Adrenal gland (tissue), 5 donors: ENCODE measurements around the gene GALNT12.

Source experiments
- POLR2A ChIP-seq, 2 donors: fragments of 450-650 bp; IDR thresholded peaks; one replicate each; pipeline ENCODE4 v1.6.1; 2017; ENCODE audit warnings: antibody characterized with exemption in 2 of 2, mild to moderate bottlenecking in 2 of 2, moderate library complexity in 1 of 2
- TF ChIP-seq, protein P1 (sequence below), 6 experiments: fragments of 450-650 bp in 4 of 6; fragments of 200-600 bp in 2 of 6; sonication (generic) in 1 of 6; IDR thresholded peaks; 1 replicate in 5 of 6; 2 replicates in 1 of 6; pipeline versions ENCODE4 v1.5.1 to v1.8.0; 2016 to 2021; ENCODE audit warnings: antibody characterized with exemption in 6 of 6, mild to moderate bottlenecking in 2 of 6, moderate library complexity in 1 of 6
- donor health status: DM: no; HTN: no; CAD: no.

DNA sequence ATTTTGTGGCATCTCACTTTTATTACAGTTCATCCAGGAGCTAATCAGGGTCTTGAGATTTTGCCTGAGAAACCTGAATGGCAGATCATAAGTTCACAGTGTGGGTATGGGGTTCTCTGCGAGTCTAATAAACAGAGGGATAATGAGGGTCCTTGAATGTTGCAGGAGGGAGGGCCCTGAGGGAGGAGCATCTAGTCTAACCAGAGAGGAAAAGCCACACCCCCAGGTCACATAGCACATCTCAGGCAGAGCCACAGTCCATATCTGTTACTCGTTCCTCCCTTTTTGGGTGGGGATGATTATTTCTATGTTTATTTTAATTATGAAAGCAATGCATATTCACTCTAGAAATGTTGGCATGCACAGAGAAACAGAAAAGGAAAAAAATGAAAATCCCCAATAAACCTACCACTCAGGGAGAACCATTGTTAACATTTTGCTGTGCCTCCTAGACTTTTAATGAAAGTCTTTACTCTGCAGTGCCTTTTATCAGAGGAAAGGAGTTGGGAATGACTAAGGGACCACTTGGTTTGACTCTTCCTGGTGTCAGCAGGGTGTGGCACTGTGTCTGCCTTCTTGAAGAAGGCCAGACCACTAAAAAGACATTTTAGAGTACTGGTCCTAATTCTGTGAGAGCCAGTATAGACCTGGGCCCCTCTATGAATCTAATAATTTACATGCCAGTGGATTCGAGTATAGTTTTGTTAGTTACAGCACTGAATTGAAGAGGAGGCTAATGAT, 2.8 kb downstream of the GALNT12 start:
- TF ChIP-seq, protein P1, sequence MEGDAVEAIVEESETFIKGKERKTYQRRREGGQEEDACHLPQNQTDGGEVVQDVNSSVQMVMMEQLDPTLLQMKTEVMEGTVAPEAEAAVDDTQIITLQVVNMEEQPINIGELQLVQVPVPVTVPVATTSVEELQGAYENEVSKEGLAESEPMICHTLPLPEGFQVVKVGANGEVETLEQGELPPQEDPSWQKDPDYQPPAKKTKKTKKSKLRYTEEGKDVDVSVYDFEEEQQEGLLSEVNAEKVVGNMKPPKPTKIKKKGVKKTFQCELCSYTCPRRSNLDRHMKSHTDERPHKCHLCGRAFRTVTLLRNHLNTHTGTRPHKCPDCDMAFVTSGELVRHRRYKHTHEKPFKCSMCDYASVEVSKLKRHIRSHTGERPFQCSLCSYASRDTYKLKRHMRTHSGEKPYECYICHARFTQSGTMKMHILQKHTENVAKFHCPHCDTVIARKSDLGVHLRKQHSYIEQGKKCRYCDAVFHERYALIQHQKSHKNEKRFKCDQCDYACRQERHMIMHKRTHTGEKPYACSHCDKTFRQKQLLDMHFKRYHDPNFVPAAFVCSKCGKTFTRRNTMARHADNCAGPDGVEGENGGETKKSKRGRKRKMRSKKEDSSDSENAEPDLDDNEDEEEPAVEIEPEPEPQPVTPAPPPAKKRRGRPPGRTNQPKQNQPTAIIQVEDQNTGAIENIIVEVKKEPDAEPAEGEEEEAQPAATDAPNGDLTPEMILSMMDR (IDR thresholded peaks at IDR 0.05): no peak
- no peak for TF ChIP-seq POLR2A (IDR thresholded peaks at IDR 0.05)
